Fibroblast of lung (primary cell): Measurements from ENCODE around the gene PRLR. TPM values are rescaled to one million over a fixed set of nuclear protein-coding genes. Genes with fewer than 3 reads are reported as not detected.
A peak's percentile ranks its signal among the peaks of the same experiment; 100 is the strongest.

Experiments
- DNase-seq, 2 donors: peaks; one replicate each; pipeline versions ENCODE4 v3.0.0 to v3.0.0-alpha.2; 2010; ENCODE audit warnings: low read depth in 2 of 2
- H2AFZ ChIP-seq: 2 replicates; pipeline ENCODE4 v1.5.1; 2012; ENCODE audit warnings: low read length, control low read depth, inconsistent platforms
- H3K27ac ChIP-seq: 2 replicates; pipeline ENCODE4 v1.5.1; 2011; ENCODE audit warnings: low read length, control low read depth; ENCODE audit not compliant: insufficient read depth
- H3K27me3 ChIP-seq: 2 replicates; pipeline ENCODE4 v1.5.1; 2011; ENCODE audit warnings: mild to moderate bottlenecking, low read length; ENCODE audit not compliant: control insufficient read depth, insufficient read depth
- H3K36me3 ChIP-seq: 2 replicates; pipeline ENCODE4 v1.5.1; 2011; ENCODE audit warnings: low read length; ENCODE audit not compliant: control insufficient read depth, insufficient read depth
- H3K4me1 ChIP-seq: 2 replicates; pipeline ENCODE4 v1.5.1; 2011; ENCODE audit warnings: low read length; ENCODE audit not compliant: control insufficient read depth, insufficient read depth; ENCODE audit errors: extremely low read depth
- H3K4me2 ChIP-seq: 2 replicates; pipeline ENCODE4 v1.5.1; 2011; ENCODE audit warnings: low read length, control low read depth; ENCODE audit not compliant: insufficient read depth; ENCODE audit errors: extremely low read depth
- H3K4me3 ChIP-seq, 4 experiments: fragments of 200-600 bp in 1 of 4; sonication (generic) in 1 of 4; replicated peaks in 1 of 4; 2 replicates each; pipeline ENCODE4 v1.5.1; 2011 to 2016; ENCODE audit warnings: low read length in 4 of 4, low read depth in 3 of 4, mild to moderate bottlenecking in 3 of 4, control low read depth in 2 of 4, inconsistent platforms in 1 of 4, mixed read lengths in 1 of 4; ENCODE audit not compliant: insufficient read depth in 1 of 4; ENCODE audit errors: control extremely low read depth in 1 of 4
- H3K79me2 ChIP-seq: 2 replicates; pipeline ENCODE4 v1.5.1; 2012; ENCODE audit warnings: mild to moderate bottlenecking, low read length, inconsistent platforms; ENCODE audit not compliant: control insufficient read depth, insufficient read depth
- H3K9ac ChIP-seq: 2 replicates; pipeline ENCODE4 v1.5.1; 2011; ENCODE audit warnings: mild to moderate bottlenecking, low read length, control low read depth; ENCODE audit not compliant: insufficient read depth
- H3K9me3 ChIP-seq: 2 replicates; pipeline ENCODE4 v1.5.1; 2012; ENCODE audit warnings: low read depth, low read length; ENCODE audit not compliant: control insufficient read depth, insufficient read depth
- H4K20me1 ChIP-seq: 2 replicates; pipeline ENCODE4 v1.5.1; 2011; ENCODE audit warnings: low read length; ENCODE audit not compliant: control insufficient read depth, insufficient read depth; ENCODE audit errors: extremely low read depth
- EZH2 ChIP-seq: IDR thresholded peaks from 2 replicates; pipeline ENCODE4 v1.5.1; 2012; ENCODE audit warnings: low read length, control low read depth, mild to moderate bottlenecking; ENCODE audit errors: missing control alignments
- polyA plus RNA-seq, 2 donors: library from polyadenylated mRNA; depleted of rRNA in 1 of 2; stranded (reverse) in 1 of 2; unstranded in 1 of 2; fragments of >200 nt; gene quantifications; 2 replicates each; pipeline ENCODE4 v1.2.1, GENCODE V29; 2011 to 2012; ENCODE audit warnings: missing spikeins in 1 of 2
- total RNA-seq: library from RNA; depleted of rRNA; stranded (reverse); fragments of >200 nt; gene quantifications from 2 replicates; pipeline ENCODE4 v1.2.1, GENCODE V29; 2014
- TF ChIP-seq, protein P1 (sequence below), 2 donors: IDR thresholded peaks in 1 of 2; conservative IDR thresholded peaks in 1 of 2; 1 replicate in 1 of 2; 2 replicates in 1 of 2; pipeline ENCODE4 v1.5.1; 2011 to 2012; ENCODE audit warnings: low read length in 2 of 2, control low read depth in 1 of 2, inconsistent platforms in 1 of 2, low read depth in 1 of 2, mild to moderate bottlenecking in 1 of 2

PRLR gene
- total and polyA plus RNA-seq, 2 donors (not counting 1 experiment from before 2014, with no cell fraction given): 0.33 to 0.41 TPM

DNA sequence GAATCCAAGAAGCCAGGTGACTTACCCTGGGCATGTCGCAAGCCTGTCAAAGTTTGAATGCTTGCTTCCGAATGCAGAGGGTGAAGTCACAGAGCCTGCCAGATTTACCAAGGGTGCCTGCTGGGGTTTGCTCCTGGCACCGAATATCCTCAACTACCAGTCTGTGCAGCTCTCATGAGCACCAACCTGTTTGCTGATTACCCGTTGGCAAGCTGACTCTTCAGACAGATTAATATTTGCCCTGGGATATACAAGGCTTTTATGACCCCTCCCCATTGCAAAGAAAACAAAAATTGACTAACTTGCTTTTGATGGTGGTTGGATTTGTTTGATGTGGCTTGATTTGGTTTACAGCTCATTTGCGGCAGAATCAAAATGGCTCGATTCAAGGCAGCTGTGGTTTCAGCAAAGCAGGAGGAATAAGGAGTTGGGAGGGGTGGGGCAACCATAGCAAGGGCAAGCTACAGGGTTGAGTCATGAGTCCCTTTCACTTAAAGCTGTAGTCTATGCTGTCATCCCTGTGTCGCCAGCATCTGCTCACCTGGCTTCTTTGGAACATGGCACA lies 100.3 kb downstream of the PRLR start:
- H3K9me3 ChIP-seq: no peaks in the 10 kb centered on the region
- no peak overlapping the region for H2AFZ ChIP-seq
- DNase-seq: peak; percentile 65 to 93
- no peak overlapping the region for H3K9ac ChIP-seq
- H3K27me3 ChIP-seq: no peaks in the 10 kb centered on the region
- H3K36me3 ChIP-seq: no peaks in the 10 kb centered on the region
- H4K20me1 ChIP-seq: no peaks in the 10 kb centered on the region
- H3K4me1 ChIP-seq: peaks cover 13% of the 10 kb centered on the region
- H3K79me2 ChIP-seq: no peaks in the 10 kb centered on the region
- H3K4me2 ChIP-seq: peak overlapping the region; percentile 28
- no peak overlapping the region for H3K4me3 ChIP-seq
- H3K27ac ChIP-seq: peak overlapping the region; percentile 54
- TF ChIP-seq EZH2: no peak
- TF ChIP-seq, protein P1, sequence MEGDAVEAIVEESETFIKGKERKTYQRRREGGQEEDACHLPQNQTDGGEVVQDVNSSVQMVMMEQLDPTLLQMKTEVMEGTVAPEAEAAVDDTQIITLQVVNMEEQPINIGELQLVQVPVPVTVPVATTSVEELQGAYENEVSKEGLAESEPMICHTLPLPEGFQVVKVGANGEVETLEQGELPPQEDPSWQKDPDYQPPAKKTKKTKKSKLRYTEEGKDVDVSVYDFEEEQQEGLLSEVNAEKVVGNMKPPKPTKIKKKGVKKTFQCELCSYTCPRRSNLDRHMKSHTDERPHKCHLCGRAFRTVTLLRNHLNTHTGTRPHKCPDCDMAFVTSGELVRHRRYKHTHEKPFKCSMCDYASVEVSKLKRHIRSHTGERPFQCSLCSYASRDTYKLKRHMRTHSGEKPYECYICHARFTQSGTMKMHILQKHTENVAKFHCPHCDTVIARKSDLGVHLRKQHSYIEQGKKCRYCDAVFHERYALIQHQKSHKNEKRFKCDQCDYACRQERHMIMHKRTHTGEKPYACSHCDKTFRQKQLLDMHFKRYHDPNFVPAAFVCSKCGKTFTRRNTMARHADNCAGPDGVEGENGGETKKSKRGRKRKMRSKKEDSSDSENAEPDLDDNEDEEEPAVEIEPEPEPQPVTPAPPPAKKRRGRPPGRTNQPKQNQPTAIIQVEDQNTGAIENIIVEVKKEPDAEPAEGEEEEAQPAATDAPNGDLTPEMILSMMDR (conservative IDR thresholded peaks at IDR 0.05 in 1 of 2, IDR thresholded peaks at IDR 0.05 in 1 of 2; ENCODE audit: low read depth in 1 of 2, low read length in 2 of 2): no peak

GRCh38 chr5:35129276-35129675 lies 101.0 kb downstream of the PRLR start:
- Histone ChIP-seq H3K4me1 (peaks cover 13% of the 10 kb centered on the region), H2AFZ (no peak overlapping the region), H3K27me3 (no peaks in the 10 kb centered on the region), H3K9ac (no peak overlapping the region), H3K27ac (no peak overlapping the region), H3K4me2 (peak overlapping the region; percentile 21), H3K4me3 (no peak overlapping the region), H4K20me1 (no peaks in the 10 kb centered on the region), H3K36me3 (no peaks in the 10 kb centered on the region), H3K79me2 (no peaks in the 10 kb centered on the region), H3K9me3 (no peaks in the 10 kb centered on the region)
- peak; percentile 87 to 97 for DNase-seq
- TF ChIP-seq EZH2: no peak
- TF ChIP-seq, protein P1 (conservative IDR thresholded peaks at IDR 0.05 in 1 of 2, IDR thresholded peaks at IDR 0.05 in 1 of 2; ENCODE audit: low read depth in 1 of 2, low read length in 2 of 2): no peak

GRCh38 chr5:35127006-35127405 lies 103.3 kb downstream of the PRLR start:
- Histone ChIP-seq H3K27ac (no peak overlapping the region), H2AFZ (no peak overlapping the region), H4K20me1 (no peaks in the 10 kb centered on the region), H3K79me2 (no peaks in the 10 kb centered on the region), H3K9ac (no peak overlapping the region), H3K4me2 (no peak overlapping the region), H3K36me3 (no peaks in the 10 kb centered on the region), H3K9me3 (no peaks in the 10 kb centered on the region), H3K4me1 (peaks cover 13% of the 10 kb centered on the region), H3K27me3 (no peaks in the 10 kb centered on the region), H3K4me3 (no peak overlapping the region)
- TF ChIP-seq, protein P1 (conservative IDR thresholded peaks at IDR 0.05 in 1 of 2, IDR thresholded peaks at IDR 0.05 in 1 of 2; ENCODE audit: low read depth in 1 of 2, low read length in 2 of 2): no peak
- no peak for TF ChIP-seq EZH2
- DNase-seq: no peak
